Stimulated activated CD8-positive, alpha-beta memory T cell treated with anti-CD3 and anti-CD28 coated beads, Interleukin-4, amount 100 ng/mL, for 4 hours (primary cell): ENCODE data around the gene ZNF219.

Source experiments
- DNase-seq, 2 donors: peaks; one replicate each; pipeline ENCODE4 v3.0.0-alpha.2; 2020; ENCODE audit warnings: low read depth in 2 of 2, low spot score in 1 of 2

The ZNF219 gene

GRCh38 chr14:21087294-21088091 is 11.0 kb downstream of the ZNF219 start:
- DNase-seq: no peak

DNA sequence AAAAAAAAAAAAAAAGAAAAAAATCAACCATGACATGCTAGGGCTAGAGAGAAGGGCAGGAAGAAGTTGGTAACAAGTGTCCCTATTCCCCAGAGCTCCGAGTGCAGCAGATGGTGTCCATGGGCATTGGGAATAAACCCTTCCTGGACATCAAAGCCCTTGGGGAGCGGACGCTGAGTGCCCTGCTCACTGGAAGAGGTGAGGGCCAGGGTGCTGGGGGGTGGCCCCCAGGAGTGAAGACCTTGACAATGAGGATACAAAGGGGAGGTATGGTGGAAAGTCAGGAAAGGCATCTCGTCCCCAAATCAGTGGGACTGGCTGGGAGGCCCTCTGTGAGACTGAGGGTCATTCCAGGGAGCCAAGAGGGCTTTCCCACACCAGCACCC is 11.6 kb downstream of the ZNF219 start:
- no peak for DNase-seq

DNA sequence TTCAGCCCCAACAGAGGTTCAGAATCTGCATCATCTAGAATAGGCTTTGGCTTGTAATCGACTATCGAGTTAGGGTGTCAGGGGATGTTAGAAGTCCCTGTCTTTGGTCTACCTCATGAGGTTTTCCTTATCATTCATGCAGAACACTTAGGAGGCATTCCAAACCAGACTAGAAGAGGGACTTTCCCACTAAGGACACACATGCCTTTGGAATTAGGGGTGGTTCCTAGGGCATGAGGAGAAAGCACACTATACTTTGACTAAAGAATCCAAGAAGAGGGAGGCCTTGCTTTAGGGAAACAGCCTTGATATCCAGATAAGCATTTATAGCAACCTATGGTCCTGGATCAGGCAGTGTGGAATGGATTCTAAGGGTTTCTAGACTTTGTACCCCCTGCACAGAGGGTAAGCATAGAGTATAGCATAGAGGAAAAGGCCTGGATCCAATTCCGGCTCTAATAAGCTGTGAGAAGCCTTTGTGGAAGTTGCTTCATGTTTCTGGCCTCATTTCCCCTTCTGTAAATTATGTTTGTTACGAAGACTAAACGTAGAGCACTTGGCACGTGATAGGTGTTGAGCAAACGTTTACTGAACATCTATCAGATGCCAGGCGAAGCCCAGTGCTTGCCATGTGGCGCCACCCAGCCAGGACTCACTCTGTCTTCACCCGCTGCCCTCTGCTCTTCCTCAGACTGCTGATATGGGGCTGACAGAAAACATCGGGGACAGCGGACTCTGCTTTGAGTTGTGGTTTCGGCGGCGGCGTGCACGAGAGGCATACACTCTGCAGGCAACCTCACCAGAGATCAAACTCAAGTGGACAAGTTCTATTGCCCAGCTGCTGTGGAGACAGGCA is 13.2 kb downstream of the ZNF219 start:
- DNase-seq: no peak

GRCh38 chr14:21084396-21084795 is 14.1 kb downstream of the ZNF219 start:
- DNase-seq: no peak

DNA sequence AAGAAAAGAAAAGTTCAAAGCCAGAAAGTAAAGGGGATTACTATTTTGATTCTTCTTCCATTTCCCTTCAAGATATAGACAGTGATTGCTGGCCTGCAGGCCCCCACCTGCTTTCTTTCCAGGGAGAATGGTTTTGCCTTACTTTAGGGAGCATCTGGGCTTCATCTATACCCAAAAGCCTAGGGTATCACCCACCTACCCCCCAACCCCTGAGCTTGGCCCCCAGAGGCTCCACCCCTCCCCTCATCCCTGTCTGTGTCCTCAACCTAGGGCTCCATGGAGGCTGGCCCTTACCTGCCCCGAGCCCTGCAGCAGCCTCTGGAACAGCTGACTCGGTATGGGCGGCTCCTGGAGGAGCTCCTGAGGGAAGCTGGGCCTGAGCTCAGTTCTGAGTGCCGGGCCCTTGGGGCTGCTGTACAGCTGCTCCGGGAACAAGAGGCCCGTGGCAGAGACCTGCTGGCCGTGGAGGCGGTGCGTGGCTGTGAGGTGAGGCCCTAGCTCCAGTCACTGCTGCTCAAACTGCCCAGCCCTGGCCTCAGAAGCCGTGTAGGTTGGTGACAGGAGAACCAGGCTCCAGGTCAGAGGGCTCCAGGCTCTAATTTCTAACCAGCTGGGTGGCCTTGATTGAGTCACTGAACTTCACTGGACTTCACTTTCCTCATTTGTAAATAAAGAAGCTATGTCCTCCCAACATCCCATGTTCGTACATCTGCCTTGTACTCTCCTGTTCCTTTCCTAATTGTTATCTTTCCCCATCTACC is 14.7 kb downstream of the ZNF219 start:
- DNase-seq: no peak

GRCh38 chr14:21081521-21082142 is 16.8 kb downstream of the ZNF219 start:
- no peak for DNase-seq

DNA sequence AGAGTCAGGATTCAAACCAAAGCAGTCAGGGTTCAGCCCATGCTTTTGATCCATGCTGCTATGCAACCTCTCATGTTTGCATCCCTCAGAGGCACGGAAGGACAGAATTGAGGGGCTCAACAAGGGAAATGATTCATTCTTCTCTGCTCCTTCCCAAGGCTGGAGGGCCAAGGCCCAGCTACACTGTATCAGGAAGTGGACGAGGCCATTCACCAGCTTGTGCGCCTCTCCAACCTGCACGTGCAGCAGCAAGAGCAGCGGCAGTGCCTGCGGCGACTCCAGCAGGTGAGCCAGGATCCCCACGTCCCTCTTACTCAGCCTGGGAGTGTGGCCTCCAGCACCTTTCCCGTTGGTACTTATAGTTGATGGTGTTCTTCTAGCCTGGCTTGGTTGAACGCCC is 19.7 kb downstream of the ZNF219 start:
- no peak for DNase-seq

- DNase-seq: no peak
Measured at GRCh38 chr14:21078287-21078686, 20.2 kb downstream of the ZNF219 start.

- DNase-seq: no peak
Measured at GRCh38 chr14:21077672-21078071, 20.8 kb downstream of the ZNF219 start.

DNA sequence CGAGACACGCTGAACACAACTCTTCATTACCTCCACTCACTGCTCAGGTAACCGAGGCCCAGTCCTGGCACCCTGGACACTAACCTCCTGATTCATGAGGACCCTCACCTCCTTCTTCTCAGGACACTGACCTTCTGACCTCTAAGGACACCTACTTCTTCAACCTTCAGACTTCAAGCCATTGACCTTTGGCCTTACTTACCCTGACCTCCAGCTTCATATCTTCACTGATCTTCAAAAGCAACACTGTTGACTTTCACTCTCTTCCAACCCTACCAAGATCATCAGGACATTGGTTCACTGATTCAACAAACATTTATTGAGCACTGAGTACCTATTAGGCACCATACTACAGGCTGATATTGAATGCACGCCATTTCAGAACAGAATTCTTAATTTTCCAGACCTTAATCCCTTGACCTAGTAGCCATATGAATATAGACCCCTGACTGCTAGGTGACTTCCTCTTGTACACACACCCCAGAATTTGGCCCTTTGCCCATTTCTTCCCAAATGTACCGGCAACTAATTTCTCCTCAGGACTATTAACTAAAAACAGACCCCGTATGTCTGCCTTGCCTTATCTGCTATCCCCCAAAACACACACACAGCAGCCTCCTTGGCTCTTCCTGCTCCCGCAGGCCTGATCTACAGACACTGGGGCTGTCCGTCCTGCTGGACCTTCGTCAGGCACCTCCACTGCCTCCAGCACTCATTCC is 22.6 kb downstream of the ZNF219 start:
- no peak for DNase-seq

DNA sequence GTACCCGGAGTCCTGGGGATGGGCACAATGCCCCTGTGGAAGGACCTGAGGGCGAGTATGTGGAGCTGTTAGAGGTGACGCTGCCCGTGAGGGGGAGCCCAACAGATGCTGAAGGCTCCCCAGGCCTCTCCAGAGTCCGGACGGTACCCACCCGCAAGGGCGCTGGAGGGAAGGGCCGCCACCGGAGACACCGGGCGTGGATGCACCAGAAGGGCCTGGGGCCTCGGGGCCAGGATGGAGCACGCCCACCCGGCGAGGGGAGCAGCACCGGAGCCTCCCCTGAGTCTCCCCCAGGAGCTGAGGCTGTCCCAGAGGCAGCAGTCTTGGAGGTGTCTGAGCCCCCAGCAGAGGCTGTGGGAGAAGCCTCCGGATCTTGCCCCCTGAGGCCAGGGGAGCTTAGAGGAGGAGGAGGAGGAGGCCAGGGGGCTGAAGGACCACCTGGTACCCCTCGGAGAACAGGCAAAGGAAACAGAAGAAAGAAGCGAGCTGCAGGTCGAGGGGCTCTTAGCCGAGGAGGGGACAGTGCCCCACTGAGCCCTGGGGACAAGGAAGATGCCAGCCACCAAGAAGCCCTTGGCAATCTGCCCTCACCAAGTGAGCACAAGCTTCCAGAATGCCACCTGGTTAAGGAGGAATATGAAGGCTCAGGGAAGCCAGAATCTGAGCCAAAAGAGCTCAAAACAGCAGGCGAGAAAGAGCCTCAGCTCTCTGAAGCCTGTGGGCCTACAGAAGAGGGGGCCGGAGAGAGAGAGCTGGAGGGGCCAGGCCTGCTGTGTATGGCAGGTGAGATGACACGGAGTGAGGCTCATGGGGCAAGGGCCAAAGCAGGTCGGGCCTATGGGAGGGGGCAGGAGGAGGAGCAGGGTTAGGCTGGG is 23.8 kb downstream of the ZNF219 start:
- no peak for DNase-seq

- DNase-seq: no peak
Measured at GRCh38 chr14:21073921-21074320, 24.5 kb downstream of the ZNF219 start.

DNA sequence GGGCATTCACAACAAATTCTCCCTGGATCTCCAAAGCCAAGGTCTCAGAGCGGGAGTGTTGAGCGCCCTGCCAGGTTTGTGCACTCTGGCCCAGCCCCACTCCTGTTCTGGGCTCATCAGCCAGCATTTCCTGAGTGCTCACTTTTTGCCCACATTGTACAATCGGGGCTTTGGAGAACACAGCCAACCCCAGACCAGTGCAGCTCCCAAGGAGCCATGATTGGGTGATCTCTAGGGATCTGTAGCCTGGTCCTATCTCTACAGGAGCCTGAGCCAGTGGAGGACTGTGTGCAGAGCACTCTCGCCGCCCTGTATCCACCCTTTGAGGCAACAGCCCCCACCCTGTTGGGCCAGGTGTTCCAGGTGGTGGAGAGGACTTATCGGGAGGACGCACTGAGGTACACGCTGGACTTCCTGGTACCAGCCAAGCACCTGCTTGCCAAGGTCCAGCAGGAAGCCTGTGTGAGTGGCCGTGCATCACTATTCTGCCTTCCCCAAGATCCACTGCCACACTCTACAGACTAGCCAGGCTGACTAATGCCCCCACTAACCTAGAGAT is 25.6 kb downstream of the ZNF219 start:
- no peak for DNase-seq

DNA sequence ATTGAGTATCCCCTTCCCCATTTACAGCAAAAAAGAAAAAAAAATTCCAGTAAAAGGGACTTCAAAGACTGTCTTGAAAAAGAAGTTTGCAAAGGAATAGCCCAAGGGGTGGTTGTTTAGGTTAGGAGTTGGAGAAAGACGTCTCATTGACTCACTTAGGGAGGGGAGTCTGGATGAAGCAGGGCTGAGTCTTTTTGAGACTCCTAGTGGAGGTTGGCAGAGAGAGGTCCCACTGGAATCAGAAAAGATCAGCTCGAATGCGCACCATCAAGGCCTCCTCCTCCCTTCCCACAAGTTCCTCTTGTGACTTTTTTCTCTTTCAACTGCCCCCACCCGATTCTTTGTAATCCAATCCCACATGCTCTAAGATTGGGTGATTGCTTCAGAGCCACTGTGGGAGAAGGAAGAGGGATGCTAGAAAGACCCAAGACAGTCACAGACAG is 26.4 kb downstream of the ZNF219 start:
- no peak for DNase-seq

- no peak for DNase-seq
Measured at GRCh38 chr14:21071225-21072030, 27.0 kb downstream of the ZNF219 start.

- DNase-seq: no peak
Measured at GRCh38 chr14:21070610-21071224, 27.7 kb downstream of the ZNF219 start.

DNA sequence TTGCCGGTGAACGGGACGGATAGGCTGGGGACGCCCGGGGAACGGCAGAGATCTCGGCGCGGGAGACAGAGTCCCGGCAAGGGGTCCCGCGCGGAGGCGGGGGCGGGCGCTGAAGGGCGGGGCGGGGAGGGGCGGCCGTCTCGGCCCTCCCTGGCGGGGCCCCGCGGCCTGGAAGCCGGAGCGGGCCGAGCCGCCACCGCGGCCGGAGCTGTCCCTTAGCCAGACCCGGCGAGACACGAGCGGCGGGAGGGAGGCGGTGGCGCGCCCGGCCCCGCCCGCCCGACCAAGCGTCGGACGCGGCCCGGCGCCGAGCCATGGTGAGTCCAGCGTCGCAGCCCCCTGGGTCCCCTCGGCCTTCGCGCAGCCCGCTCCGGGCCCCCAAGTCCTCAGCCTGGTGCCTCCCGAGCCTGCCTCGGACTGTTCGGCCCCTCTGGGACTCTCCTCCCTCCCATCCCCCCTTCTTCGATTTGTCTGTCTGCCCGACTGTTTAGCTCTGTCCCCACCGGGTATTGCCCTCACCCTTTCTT is 28.3 kb downstream of the ZNF219 start, which contains the start of gene ARHGEF40:
Gene ARHGEF40, plus strand, starts transcription at position 222 of the 527 bp plus-strand sequence. Its CDS starts 93 bp downstream, at position 315.
- DNase-seq: no peak
